IPS-18c (cell line): ENCODE results near the gene CDS1.

Experiments used
- H3K4me3 ChIP-seq: 2 replicates; pipeline ENCODE4 v1.7.0; 2013; ENCODE audit warnings: low read depth, mild to moderate bottlenecking, low read length, moderate library complexity; ENCODE audit not compliant: insufficient read depth
- H3K9me3 ChIP-seq: one replicate; pipeline ENCODE4 v1.6.1; 2013; ENCODE audit warnings: mild to moderate bottlenecking, low read length, moderate library complexity; ENCODE audit not compliant: control insufficient read depth, insufficient read depth

CDS1 gene

GRCh38 chr4:84683064-84683850 is 100.3 kb downstream of the CDS1 start:
- Histone ChIP-seq H3K4me3 (no peak overlapping the region), H3K9me3 (no peaks in the 10 kb centered on the region)

- Histone ChIP-seq H3K4me3 (no peak overlapping the region), H3K9me3 (no peaks in the 10 kb centered on the region)
Observed at GRCh38 chr4:84684361-84684760, 101.4 kb downstream of the CDS1 start.

GRCh38 chr4:84685105-84685504 is 102.2 kb downstream of the CDS1 start:
- Histone ChIP-seq H3K9me3 (no peaks in the 10 kb centered on the region), H3K4me3 (no peak overlapping the region)

- Histone ChIP-seq H3K9me3 (no peaks in the 10 kb centered on the region), H3K4me3 (no peak overlapping the region)
Observed at GRCh38 chr4:84688605-84689004, 105.7 kb downstream of the CDS1 start.

GRCh38 chr4:84689197-84689596 is 106.3 kb downstream of the CDS1 start:
- no peak overlapping the region for H3K4me3 ChIP-seq
- H3K9me3 ChIP-seq: no peaks in the 10 kb centered on the region

DNA sequence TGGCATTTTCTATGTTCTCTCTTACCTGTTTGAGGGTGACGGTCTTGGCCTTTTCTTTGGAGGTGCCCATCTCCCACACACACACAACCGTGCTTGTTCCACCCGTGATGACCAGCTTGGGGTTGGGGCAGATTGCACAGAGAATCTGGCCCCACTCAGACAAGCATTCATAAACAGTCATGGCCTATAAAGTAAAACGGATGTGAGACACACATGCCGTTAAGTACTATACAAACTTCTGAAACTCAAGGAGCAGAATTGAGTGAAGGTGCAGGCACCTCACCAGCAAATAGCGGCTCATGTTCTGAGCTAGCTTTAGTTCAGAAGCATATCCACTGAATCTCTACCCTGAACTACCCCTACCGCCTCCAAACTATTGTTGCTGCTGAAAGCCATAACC is 107.6 kb downstream of the CDS1 start:
- Histone ChIP-seq H3K9me3 (no peaks in the 10 kb centered on the region), H3K4me3 (no peak overlapping the region)

DNA sequence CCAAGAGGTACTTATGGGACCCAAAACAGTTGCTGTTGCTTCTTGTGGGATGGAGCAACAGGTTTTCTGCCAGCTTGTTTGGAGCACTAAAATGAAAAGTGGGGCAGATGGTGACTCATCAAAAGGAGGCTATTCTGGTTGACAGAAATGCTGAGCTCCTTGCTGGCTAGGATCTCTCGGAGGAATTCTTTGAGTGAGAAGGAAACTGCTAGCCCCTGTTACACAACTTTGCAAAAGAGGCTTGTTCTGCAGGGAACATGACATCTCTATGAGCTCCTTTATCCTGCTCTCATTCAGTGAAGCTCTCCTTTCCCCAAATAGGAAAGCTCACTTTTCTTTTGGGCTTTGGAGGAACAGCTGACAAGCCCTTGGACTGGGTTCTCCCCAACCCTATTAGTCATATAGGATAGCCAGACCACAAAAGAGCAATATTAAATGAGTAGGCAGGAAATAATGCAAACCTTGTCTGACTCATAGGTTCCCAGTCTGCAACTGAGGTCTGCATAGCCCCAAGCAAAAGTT is 108.3 kb downstream of the CDS1 start:
- H3K4me3 ChIP-seq: no peak overlapping the region
- no peaks in the 10 kb centered on the region for H3K9me3 ChIP-seq

DNA sequence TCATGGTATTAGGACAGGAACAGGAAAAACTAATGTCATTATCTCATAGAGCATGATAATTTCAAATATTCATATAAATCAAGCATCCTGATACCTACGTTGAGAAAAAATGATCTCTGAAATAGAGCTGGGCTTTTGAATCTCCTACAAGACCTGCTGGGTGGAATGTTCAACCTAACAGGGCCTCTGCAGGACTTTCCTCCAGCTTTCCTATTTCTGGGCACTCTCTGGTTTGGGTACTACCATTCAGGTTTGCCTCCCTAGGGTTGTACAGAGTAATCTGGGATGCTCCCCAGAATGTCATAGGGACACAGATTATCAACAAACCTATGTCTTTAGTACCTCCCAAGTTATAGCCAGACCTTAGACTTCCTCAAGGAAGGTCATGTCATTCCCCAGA is 108.9 kb downstream of the CDS1 start:
- H3K9me3 ChIP-seq: no peaks in the 10 kb centered on the region

DNA sequence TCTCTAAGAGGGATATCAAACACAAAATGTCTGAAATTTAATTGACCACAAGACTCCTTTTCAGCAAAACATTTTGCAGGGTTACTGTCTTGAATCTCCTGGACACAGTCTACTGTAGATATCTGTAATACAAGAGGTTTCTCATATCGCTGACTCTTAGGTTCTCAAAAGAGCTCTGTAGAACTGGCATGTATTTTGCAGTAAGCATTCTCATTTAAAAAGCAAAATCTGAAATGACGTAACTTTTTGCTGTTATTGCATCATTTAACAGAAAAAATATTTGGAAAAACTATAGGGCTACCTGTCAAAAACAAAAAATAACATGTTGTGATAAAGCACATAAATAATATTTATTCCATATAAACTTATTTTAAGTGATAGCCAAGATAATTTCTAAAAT is 114.2 kb downstream of the CDS1 start:
- H3K4me3 ChIP-seq: no peak overlapping the region; the same call in 1 of the 2 replicates
- no peaks in the 10 kb centered on the region for H3K9me3 ChIP-seq

More for the DNA sequence above, 108.9 kb downstream of the CDS1 start:
- H3K4me3 ChIP-seq: no peak overlapping the region

- H3K4me3 ChIP-seq: no peak overlapping the region
- H3K9me3 ChIP-seq: no peaks in the 10 kb centered on the region
Observed at GRCh38 chr4:84697615-84698201, 114.8 kb downstream of the CDS1 start.

DNA sequence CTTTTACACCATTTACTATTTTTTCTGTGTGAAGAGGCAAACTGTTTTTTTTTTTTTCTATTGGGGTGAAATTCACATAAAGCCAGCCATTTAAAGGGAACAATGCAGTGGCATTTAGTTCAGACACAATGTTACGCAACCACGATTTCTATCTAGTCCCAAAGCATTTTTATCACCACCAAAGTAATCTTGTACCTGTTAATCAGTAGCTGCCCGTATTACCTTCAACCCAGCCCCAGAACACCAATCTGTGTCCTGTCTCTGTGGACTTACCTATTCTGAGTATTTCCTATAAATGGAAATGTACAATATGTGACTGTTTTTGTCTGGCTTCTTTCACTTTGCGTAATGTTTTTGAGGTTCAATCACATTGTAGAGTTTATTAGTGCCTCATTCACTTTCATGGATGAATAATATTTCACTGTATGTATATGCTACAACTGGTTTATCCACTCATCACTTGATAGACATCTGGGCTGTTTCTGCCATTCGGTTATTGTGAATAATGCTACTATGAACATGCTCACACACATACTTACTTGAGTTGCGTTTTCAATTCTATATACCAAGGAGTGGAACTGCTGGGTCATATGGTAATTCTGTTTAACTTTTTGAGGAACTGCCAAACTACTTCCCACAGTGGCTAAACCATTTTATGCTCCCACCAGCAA is 116.2 kb downstream of the CDS1 start:
- no peak overlapping the region for H3K4me3 ChIP-seq

More for the DNA sequence above, 116.2 kb downstream of the CDS1 start:
- H3K9me3 ChIP-seq: no peaks in the 10 kb centered on the region
